Endothelial cell (in vitro differentiated cells): ENCODE results near the gene GSDME. TPM values are rescaled to one million over a fixed set of nuclear protein-coding genes. Genes with fewer than 3 reads are reported as not detected.

Experiments
- DNase-seq: peaks from one replicate; pipeline ENCODE4 v3.0.0; 2021; ENCODE audit warnings: low spot score
- H3K27ac Mint-ChIP-seq: one replicate; pipeline ENCODE4 v1.8.0; 2021; ENCODE audit warnings: mixed read lengths, inconsistent platforms; ENCODE audit not compliant: unreplicated experiment
- H3K27me3 Mint-ChIP-seq: one replicate; pipeline ENCODE4 v1.8.0; 2021; ENCODE audit warnings: mild to moderate bottlenecking, moderate library complexity, mixed read lengths, inconsistent platforms; ENCODE audit not compliant: unreplicated experiment
- H3K36me3 Mint-ChIP-seq: one replicate; pipeline ENCODE4 v1.8.0; 2021; ENCODE audit warnings: mild to moderate bottlenecking, low read depth, mixed read lengths, inconsistent platforms; ENCODE audit not compliant: unreplicated experiment
- H3K4me1 Mint-ChIP-seq: one replicate; pipeline ENCODE4 v1.8.0; 2021; ENCODE audit warnings: mild to moderate bottlenecking, mixed read lengths, inconsistent platforms; ENCODE audit not compliant: unreplicated experiment
- H3K4me3 Mint-ChIP-seq: one replicate; pipeline ENCODE4 v1.8.0; 2021; ENCODE audit warnings: mild to moderate bottlenecking, mixed read lengths, inconsistent platforms; ENCODE audit not compliant: unreplicated experiment
- H3K9me3 Mint-ChIP-seq: one replicate; pipeline ENCODE4 v1.8.0; 2021; ENCODE audit warnings: mixed read lengths, inconsistent platforms; ENCODE audit not compliant: unreplicated experiment
- total RNA-seq: library from RNA; stranded (reverse); fragmentation: NEBNext Ultra II Directional; extraction: Animal tissue kit (Norgen Biotek cat#: 25700); gene quantifications from one replicate; pipeline ENCODE4 v1.2.1, GENCODE V29; 2021; ENCODE audit not compliant: unreplicated experiment
- TF ChIP-seq, protein P1 (sequence below): fragments of 200-600 bp; sonication (generic); IDR thresholded peaks from one replicate; pipeline ENCODE4 v1.5.0; 2021; ENCODE audit warnings: antibody characterized with exemption; ENCODE audit not compliant: unreplicated experiment

Gene GSDME
- total RNA-seq, 1 donor from 2014 or later, result 4.4 TPM

DNA sequence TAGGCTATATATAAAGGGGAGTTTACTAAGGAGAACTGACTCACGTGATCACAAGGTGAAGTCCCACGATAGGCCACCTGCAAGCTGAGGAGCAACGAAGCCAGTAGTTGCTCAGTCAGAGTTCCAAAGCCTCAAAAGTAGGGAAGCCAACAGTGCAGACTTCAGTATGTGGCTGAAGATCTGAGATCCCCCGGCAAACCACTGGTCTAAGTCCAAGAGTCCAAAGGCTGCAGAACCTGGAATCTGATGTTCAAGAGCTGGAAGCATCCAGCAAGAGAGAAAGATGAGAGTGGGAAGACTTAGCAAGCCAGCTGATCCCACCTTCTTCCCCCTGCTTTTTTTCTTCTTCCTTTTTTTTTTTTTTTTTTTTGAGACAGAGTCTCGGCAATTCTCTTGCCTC lies 27.0 kb upstream of the GSDME start:
- no peak overlapping the region for H3K27ac Mint-ChIP-seq
- TF ChIP-seq, protein P1, sequence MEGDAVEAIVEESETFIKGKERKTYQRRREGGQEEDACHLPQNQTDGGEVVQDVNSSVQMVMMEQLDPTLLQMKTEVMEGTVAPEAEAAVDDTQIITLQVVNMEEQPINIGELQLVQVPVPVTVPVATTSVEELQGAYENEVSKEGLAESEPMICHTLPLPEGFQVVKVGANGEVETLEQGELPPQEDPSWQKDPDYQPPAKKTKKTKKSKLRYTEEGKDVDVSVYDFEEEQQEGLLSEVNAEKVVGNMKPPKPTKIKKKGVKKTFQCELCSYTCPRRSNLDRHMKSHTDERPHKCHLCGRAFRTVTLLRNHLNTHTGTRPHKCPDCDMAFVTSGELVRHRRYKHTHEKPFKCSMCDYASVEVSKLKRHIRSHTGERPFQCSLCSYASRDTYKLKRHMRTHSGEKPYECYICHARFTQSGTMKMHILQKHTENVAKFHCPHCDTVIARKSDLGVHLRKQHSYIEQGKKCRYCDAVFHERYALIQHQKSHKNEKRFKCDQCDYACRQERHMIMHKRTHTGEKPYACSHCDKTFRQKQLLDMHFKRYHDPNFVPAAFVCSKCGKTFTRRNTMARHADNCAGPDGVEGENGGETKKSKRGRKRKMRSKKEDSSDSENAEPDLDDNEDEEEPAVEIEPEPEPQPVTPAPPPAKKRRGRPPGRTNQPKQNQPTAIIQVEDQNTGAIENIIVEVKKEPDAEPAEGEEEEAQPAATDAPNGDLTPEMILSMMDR, result no peak
- peaks cover 1% of the 10 kb centered on the region for H3K27me3 Mint-ChIP-seq
- DNase-seq, result no peak
- H3K9me3 Mint-ChIP-seq, result peaks cover 5% of the 10 kb centered on the region
- H3K4me1 Mint-ChIP-seq, result no peaks in the 10 kb centered on the region
- no peak overlapping the region for H3K4me3 Mint-ChIP-seq
- H3K36me3 Mint-ChIP-seq, result peaks cover 7% of the 10 kb centered on the region

DNA sequence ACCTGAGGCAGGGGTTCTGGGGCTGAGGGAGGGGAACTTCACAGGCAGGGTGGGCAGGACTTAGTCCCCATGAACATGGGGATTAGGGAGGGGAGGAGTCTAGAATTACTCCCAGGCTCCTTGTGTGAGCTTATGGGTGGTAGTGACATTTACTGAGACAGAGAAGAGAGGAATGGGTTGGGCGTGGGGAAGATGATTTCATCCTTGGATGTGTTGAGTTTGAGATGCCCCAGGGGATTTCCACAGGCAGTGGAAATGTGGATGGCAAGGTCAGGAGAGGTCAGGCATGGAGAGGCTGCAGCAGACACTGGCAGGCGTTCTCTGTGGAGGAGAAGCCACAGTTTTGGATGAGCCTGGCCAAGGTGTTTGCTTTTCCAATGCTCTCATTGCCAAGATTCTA lies 26.4 kb upstream of the GSDME start:
- no peak overlapping the region for H3K27ac Mint-ChIP-seq
- no peak overlapping the region for H3K4me3 Mint-ChIP-seq
- H3K4me1 Mint-ChIP-seq, result no peaks in the 10 kb centered on the region
- peaks cover 5% of the 10 kb centered on the region for H3K9me3 Mint-ChIP-seq
- no peak for DNase-seq
- H3K36me3 Mint-ChIP-seq, result peaks cover 7% of the 10 kb centered on the region
- TF ChIP-seq, protein P1, result no peak
- peaks cover 1% of the 10 kb centered on the region for H3K27me3 Mint-ChIP-seq

DNA sequence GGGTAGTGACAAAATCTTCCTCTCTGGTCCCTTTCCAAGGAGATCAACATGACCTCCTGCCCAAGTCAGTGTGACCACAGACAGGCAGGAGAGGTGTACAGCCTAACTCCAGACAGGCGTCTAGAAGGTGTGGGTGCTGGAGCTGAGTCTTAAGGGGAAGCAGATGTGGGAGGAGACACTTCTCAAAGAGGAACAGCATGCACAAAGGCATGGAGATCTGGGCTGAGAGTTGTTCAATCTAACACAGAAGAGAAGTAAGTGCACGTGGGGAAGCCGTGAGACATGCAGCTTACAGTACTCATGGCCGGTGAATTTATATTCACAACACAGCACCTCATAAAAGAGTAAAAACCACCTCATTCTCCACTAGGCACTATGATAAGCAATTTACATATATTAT lies 23.8 kb upstream of the GSDME start:
- Mint-ChIP-seq H3K27ac (no peak overlapping the region), H3K27me3 (peaks cover 1% of the 10 kb centered on the region), H3K36me3 (peaks cover 7% of the 10 kb centered on the region), H3K4me3 (no peak overlapping the region), H3K9me3 (peaks cover 5% of the 10 kb centered on the region), H3K4me1 (no peaks in the 10 kb centered on the region)
- DNase-seq, result no peak
- TF ChIP-seq, protein P1, result no peak

DNA sequence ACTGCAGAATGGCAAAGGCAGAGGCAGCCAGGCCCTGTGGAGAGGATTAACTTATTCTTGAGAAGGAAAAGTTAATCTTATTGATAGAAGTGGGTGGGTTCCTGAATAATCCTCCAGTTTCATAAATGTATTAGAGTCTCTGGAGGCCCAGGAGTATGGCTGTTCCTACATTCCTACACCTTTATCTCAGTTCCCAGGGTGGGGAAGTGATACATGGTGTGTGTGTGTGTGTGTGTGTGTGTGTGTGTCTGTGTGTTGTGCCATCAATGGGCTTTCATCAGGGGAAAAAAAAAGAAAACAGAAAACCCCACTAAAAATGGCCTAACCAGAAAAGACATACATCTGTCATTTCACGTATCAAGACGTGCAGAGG lies 22.0 kb upstream of the GSDME start:
- Mint-ChIP-seq H3K36me3 (peaks cover 7% of the 10 kb centered on the region), H3K27ac (no peak overlapping the region), H3K9me3 (no peaks in the 10 kb centered on the region), H3K4me3 (no peak overlapping the region), H3K27me3 (peaks cover 1% of the 10 kb centered on the region), H3K4me1 (no peaks in the 10 kb centered on the region)
- TF ChIP-seq, protein P1, result no peak
- DNase-seq, result no peak

DNA sequence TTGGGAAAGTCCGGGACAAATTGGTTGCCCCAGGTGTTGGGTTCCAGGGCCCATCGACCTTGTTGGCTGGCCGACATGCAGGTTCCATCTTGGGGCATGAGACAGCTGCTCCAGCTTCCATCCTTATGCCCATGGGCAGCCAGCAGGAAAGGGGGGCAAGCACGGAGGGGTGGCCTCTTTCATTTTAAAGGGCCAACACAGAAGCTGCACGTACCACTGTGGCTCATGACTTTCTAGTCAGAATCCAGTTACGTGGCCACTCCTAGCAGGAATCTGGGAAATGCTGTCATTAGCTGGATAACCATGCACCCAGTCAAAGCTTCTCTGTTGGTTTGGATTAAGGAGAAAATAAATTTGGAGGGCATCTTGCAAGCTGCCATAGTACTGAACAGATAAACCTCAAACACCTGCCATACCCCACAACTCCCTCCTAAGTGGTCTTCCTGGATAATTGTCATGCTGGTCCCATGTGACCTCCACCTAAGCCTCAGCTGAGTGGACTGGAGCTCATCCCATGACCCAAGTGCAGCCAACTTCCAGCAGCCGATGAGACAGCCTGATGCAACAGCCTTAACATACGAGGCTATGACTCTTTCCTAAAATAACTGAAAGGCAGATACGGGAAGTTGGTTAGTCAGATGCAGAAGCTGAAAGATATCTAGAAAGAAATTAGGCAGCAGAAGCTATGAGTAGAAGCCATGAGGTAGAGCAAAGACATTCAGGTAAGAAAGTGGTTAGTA lies 21.4 kb upstream of the GSDME start:
- no peak overlapping the region for H3K4me3 Mint-ChIP-seq
- no peaks in the 10 kb centered on the region for H3K9me3 Mint-ChIP-seq
- TF ChIP-seq, protein P1, result no peak
- no peak for DNase-seq
- H3K27ac Mint-ChIP-seq, result no peak overlapping the region
- peaks cover 1% of the 10 kb centered on the region for H3K27me3 Mint-ChIP-seq
- no peaks in the 10 kb centered on the region for H3K4me1 Mint-ChIP-seq
- peaks cover 5% of the 10 kb centered on the region for H3K36me3 Mint-ChIP-seq
